ENCODE data around the gene TNFRSF4.

- TF ChIP-seq POLR2A (IDR thresholded peaks at IDR 0.05; ENCODE audit: low read depth) (no peak), POLR2AphosphoS5 (IDR thresholded peaks at IDR 0.05) (no peak), EP300 (IDR thresholded peaks at IDR 0.05) (no peak)
- TF ChIP-seq, protein P1, sequence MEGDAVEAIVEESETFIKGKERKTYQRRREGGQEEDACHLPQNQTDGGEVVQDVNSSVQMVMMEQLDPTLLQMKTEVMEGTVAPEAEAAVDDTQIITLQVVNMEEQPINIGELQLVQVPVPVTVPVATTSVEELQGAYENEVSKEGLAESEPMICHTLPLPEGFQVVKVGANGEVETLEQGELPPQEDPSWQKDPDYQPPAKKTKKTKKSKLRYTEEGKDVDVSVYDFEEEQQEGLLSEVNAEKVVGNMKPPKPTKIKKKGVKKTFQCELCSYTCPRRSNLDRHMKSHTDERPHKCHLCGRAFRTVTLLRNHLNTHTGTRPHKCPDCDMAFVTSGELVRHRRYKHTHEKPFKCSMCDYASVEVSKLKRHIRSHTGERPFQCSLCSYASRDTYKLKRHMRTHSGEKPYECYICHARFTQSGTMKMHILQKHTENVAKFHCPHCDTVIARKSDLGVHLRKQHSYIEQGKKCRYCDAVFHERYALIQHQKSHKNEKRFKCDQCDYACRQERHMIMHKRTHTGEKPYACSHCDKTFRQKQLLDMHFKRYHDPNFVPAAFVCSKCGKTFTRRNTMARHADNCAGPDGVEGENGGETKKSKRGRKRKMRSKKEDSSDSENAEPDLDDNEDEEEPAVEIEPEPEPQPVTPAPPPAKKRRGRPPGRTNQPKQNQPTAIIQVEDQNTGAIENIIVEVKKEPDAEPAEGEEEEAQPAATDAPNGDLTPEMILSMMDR (IDR thresholded peaks at IDR 0.05), result no peak
Measured at GRCh38 chr1:1256956-1257871, 43.3 kb upstream of the TNFRSF4 start.

Measured in esophagus muscularis mucosa (tissue), 4 donors.